Measurements from ENCODE around the gene GSDME. TPM values are rescaled to one million over a fixed set of nuclear protein-coding genes. Genes with fewer than 3 reads are reported as not detected.

The GSDME gene
- total RNA-seq, 1 donor from 2014 or later = 5.6 TPM

DNA sequence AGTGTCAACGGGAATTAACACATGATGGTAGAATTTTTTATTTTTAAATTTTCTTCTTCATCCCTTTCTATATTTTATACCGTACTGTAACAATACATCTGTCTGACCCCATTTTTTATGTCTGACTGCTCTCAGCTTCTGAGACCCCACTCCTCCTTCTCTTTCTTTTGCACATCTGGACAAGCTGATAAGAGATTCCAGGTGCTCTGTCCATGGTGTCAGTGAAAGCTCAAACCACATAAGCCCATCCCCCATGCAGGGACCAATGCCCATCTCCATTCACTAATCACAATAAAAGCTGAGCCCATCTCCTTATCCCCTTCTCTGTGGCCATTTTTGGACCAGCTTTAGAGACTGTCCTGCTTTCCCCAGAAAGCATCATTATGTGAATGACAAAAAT is 8.7 kb downstream of the GSDME start:
- intact Hi-C loops (cut with micrococcal nuclease) = no loop called here
- H3K4me3 ChIP-seq = no peak overlapping the region

DNA sequence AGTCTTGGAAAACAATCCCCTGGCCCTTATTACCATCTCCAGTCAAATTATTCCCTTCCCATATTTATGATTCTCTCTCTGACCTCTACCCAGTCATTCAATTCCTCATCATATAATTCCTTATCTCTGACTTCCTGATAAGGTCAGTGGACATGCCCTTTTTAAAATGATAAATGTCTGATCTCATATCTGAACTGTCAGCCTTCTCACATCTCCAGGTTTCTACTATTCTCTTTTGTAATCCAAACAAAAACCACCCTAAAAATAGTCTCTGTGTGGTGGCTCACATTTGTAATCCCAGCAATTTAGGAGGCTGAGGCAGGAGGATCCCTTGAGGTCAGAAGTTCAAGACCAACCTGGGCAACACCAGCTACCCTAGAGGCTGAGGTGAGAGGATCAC is 11.9 kb downstream of the GSDME start:
- DNase-seq = no peak
- no peaks in the 10 kb centered on the region for H3K27me3 ChIP-seq (ENCODE audit: low read depth)
- no peaks in the 10 kb centered on the region for H3K36me3 ChIP-seq
- H3K4me1 ChIP-seq = no peaks in the 10 kb centered on the region
- no peaks in the 10 kb centered on the region for H3K9me3 ChIP-seq (replicated peaks)
- intact Hi-C loops (cut with micrococcal nuclease) = no loop called here
- H3K27ac ChIP-seq (replicated peaks) = no peak overlapping the region
- no peak overlapping the region for H3K4me3 ChIP-seq
- no peak for TF ChIP-seq CTCF (IDR thresholded peaks at IDR 0.05; ENCODE audit: borderline replicate concordance)

More for the DNA sequence above, 8.7 kb downstream of the GSDME start:
- Histone ChIP-seq H3K27me3 (ENCODE audit: low read depth) (no peaks in the 10 kb centered on the region), H3K27ac (replicated peaks) (no peak overlapping the region), H3K36me3 (no peaks in the 10 kb centered on the region), H3K9me3 (replicated peaks) (no peaks in the 10 kb centered on the region), H3K4me1 (no peaks in the 10 kb centered on the region)
- no peak for DNase-seq
- TF ChIP-seq CTCF (IDR thresholded peaks at IDR 0.05; ENCODE audit: borderline replicate concordance) = no peak

DNA sequence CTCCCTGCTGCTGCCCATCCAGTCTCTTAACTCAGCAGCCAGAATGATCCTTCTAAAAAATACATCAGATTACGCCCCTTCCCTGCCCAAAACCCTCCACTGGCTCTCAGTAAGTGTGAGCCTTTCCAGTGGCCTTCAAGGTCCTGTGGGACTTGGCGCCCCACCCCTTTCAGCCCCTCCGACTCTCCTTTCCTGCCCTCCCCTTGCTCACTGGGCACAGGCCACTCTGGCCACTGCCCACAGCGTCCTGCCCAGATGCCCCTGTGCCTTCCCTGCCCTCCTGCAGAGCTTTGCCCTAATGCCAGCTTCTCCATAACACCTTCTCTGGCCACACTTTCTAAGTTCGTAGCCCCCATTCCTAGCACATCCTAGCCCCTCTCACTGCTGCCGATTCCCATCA is 13.8 kb downstream of the GSDME start:
- Histone ChIP-seq H3K27ac (replicated peaks) (no peak overlapping the region), H3K9me3 (replicated peaks) (peaks cover 11% of the 10 kb centered on the region), H3K4me1 (no peaks in the 10 kb centered on the region), H3K36me3 (no peaks in the 10 kb centered on the region), H3K4me3 (no peak overlapping the region), H3K27me3 (ENCODE audit: low read depth) (no peaks in the 10 kb centered on the region)
- intact Hi-C loops (cut with micrococcal nuclease) = no loop called here
- no peak for DNase-seq
- no peak for TF ChIP-seq CTCF (IDR thresholded peaks at IDR 0.05; ENCODE audit: borderline replicate concordance)

- intact Hi-C loops (cut with micrococcal nuclease) = no loop called here
- no peak overlapping the region for H3K27ac ChIP-seq (replicated peaks)
- H3K4me1 ChIP-seq = no peaks in the 10 kb centered on the region
- H3K9me3 ChIP-seq (replicated peaks) = peaks cover 19% of the 10 kb centered on the region
- H3K36me3 ChIP-seq = no peaks in the 10 kb centered on the region
- no peaks in the 10 kb centered on the region for H3K27me3 ChIP-seq (ENCODE audit: low read depth)
- no peak overlapping the region for H3K4me3 ChIP-seq
- TF ChIP-seq CTCF (IDR thresholded peaks at IDR 0.05; ENCODE audit: borderline replicate concordance) = no peak
- no peak for DNase-seq
Measured at GRCh38 chr7:24742506-24743162, 14.6 kb downstream of the GSDME start.

- H3K4me1 ChIP-seq = no peaks in the 10 kb centered on the region
- H3K4me3 ChIP-seq = no peak overlapping the region
- H3K36me3 ChIP-seq = no peaks in the 10 kb centered on the region
- no peak overlapping the region for H3K27ac ChIP-seq (replicated peaks)
- no peaks in the 10 kb centered on the region for H3K27me3 ChIP-seq (ENCODE audit: low read depth)
- no peak for DNase-seq
- intact Hi-C loops (cut with micrococcal nuclease) = no loop called here
- no peak for TF ChIP-seq CTCF (IDR thresholded peaks at IDR 0.05; ENCODE audit: borderline replicate concordance)
- peaks cover 20% of the 10 kb centered on the region for H3K9me3 ChIP-seq (replicated peaks)
Measured at GRCh38 chr7:24741679-24742505, 15.4 kb downstream of the GSDME start.

All from left ventricle myocardium inferior (tissue), 1 donor.